Small intestine (tissue), 7 donors: ENCODE results near the gene CLEC16A. TPM values are rescaled to one million over a fixed set of nuclear protein-coding genes. Genes with fewer than 3 reads are reported as not detected.
"Not testable (repeated sequence)": the region's sequence is repeated elsewhere in the genome, so short reads cannot be mapped to it uniquely, and the experiment has no call there.

ENCODE experiments used
- DNase-seq, 2 donors: peaks; one replicate each; pipeline versions ENCODE4 v3.0.0 to v3.0.0-alpha.2; 2013
- FAIRE-seq: peaks from 2 replicates; lab custom pipeline; 2012; peaks lifted over from hg19 to GRCh38; lab: Jason Lieb, UNC
- H3K27ac ChIP-seq, 3 donors: one replicate each; pipeline ENCODE4 v1.5.1; 2013; ENCODE audit warnings: low read length in 2 of 3, mild to moderate bottlenecking in 2 of 3, control low read depth in 1 of 3, inconsistent platforms in 1 of 3, low read depth in 1 of 3, moderate library complexity in 1 of 3
- H3K27me3 ChIP-seq, 3 donors: one replicate each; pipeline ENCODE4 v1.6.1; 2013; ENCODE audit warnings: low read length in 3 of 3, inconsistent platforms in 1 of 3; ENCODE audit not compliant: control insufficient read depth in 3 of 3, insufficient read depth in 3 of 3
- H3K36me3 ChIP-seq, 3 donors: one replicate each; pipeline ENCODE4 v1.6.1; 2013; ENCODE audit warnings: low read length in 3 of 3, inconsistent platforms in 1 of 3, low read depth in 1 of 3, mild to moderate bottlenecking in 1 of 3, moderate library complexity in 1 of 3; ENCODE audit not compliant: control insufficient read depth in 3 of 3, insufficient read depth in 2 of 3
- H3K4me1 ChIP-seq, 3 donors: one replicate each; pipeline ENCODE4 v1.6.1; 2013; ENCODE audit warnings: low read length in 2 of 3, inconsistent platforms in 1 of 3, low read depth in 1 of 3, mild to moderate bottlenecking in 1 of 3, moderate library complexity in 1 of 3; ENCODE audit not compliant: control insufficient read depth in 3 of 3, insufficient read depth in 2 of 3
- H3K4me3 ChIP-seq, 3 donors: one replicate each; pipeline ENCODE4 v1.5.1; 2013; ENCODE audit warnings: low read length in 3 of 3, control low read depth in 1 of 3, inconsistent platforms in 1 of 3, low read depth in 1 of 3, mild to moderate bottlenecking in 1 of 3, moderate library complexity in 1 of 3
- H3K9me3 ChIP-seq, 2 donors: one replicate each; pipeline ENCODE4 v1.6.1; 2013; ENCODE audit warnings: low read depth in 1 of 2, low read length in 1 of 2; ENCODE audit not compliant: control insufficient read depth in 2 of 2, insufficient read depth in 1 of 2
- WGBS, 3 donors: extraction: QIAGEN DNeasy Blood & Tissue Kit; methylation state at CpG; one replicate each; pipeline ENCODE4 v1.1.7; 2013; 5-methylcytosine and 5-hydroxymethylcytosine counted together
- polyA plus RNA-seq, 4 donors: library from polyadenylated mRNA; stranded (reverse) in 3 of 4; unstranded in 1 of 4; fragments of 200-250 nt in 3 of 4; fragments of 120-200 nt in 1 of 4; gene quantifications; one replicate each; pipeline versions ENCODE4 v1.2.1 to v1.2.3, GENCODE V29; 2013
- donor health status: healthy with polysubstance abuse.
- donor health status: control.
- donor health status: control.
- donor health status: Bipolar disorder and iron deficiency.
- donor health status: healthy.

Gene CLEC16A
- polyA plus RNA-seq, 4 donors, result 12.2 to 23.5 (median 14.1) TPM

DNA sequence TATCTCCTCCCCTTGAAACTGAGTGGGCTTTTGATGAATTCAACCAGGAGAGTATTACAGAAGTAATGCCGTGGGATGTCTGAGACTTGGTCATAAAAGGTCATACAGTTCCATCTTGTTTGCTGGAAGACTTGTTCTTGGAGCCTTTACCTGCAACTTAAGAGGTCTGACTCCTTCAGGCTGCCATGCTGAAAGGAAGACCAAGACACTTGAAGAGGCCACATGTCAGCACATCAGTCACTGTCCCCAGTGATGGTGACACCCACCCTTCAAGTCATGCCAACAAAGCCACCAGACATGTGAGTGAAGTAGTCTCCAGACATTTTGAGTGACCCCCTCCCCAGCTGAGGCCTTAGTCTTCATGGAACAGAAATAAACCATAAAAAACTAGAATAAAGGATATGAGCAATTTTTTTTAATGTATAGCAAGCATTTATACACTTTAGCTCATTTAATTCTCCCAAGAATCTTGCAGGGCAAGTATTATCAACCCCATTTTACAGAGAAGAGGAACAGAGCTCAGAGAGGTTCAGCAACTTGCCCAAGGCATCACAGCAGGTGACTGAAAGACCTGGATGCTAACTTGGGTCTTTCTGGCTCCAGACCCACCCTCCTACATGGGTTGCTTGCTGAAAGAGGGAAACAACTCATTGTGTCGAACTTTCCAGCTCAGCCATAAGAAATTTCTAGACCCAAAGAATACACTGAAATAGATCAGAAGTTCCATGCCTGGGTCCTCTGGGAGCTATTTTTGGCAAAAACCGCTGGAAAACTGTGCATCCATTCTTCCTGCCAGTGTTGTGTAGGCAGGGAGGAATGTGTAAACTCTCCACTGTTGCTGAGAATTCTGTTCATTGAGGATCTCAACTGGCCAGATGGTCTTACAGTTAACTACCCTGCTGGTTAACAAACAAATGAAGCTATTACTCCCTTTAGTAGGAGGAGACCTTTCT lies 273.6 kb downstream of the CLEC16A start:
- FAIRE-seq (no peak), DNase-seq (no peak)
- no peaks in the 10 kb centered on the region for H3K36me3 ChIP-seq
- no peak overlapping the region for H3K27ac ChIP-seq
- WGBS, 3 donors, result 74 to 83% (median 82%) methylated on average over 3 of the region's 3 CpGs
- H3K4me1 ChIP-seq, result no peaks in the 10 kb centered on the region
- no peaks in the 10 kb centered on the region for H3K27me3 ChIP-seq
- H3K9me3 ChIP-seq, result peaks cover 2 to 29% of the 10 kb centered on the region in 2 donors
- H3K4me3 ChIP-seq, result no peak overlapping the region

DNA sequence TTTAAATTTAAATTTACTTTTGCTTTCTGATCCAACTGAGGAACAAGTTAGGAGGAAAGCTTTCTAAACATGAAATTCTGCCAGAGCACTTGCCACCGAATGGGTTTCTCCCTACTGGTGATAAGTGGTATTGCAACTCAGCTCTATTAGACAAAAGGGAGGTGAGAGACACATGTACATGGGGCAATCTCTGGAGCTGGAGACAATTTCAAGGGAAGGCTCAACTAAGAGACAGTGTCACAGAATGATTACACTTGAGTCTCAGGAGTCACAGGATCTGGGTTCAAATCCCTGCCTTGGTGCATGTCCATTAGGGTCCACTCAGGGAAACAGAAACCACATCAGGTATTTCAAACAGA lies 274.2 kb downstream of the CLEC16A start:
- WGBS, 3 donors, result 76 to 86% (median 81%) methylated on average over 1 of the region's 1 CpG
- FAIRE-seq, result no peak
- DNase-seq, result no peak
- no peaks in the 10 kb centered on the region for H3K27me3 ChIP-seq
- H3K4me1 ChIP-seq, result no peaks in the 10 kb centered on the region
- peaks cover 2 to 29% of the 10 kb centered on the region in 2 donors for H3K9me3 ChIP-seq
- H3K36me3 ChIP-seq, result no peaks in the 10 kb centered on the region
- H3K27ac ChIP-seq, result no peak overlapping the region
- no peak overlapping the region for H3K4me3 ChIP-seq

DNA sequence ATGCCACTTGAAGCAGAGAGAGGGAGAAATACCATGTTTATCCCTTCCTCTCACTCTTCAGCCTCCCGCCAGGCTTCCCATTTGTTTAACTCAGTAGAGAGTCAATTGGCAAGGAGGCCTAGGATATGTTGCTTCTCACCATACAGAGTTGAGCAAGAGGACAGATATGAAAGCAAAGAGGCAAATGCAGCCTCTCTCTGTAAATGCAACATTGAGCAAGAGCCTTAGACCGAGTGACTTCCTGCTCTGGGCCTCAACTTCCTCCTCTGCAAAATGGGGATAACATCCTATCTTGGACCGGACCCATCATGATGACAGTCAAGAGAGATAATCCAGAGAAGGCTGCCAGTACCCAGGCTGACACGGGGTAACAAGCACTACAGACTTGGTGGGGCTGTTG lies 274.8 kb downstream of the CLEC16A start:
- no peak for FAIRE-seq
- peaks cover 2 to 29% of the 10 kb centered on the region in 2 donors for H3K9me3 ChIP-seq
- H3K27me3 ChIP-seq, result no peaks in the 10 kb centered on the region
- 71 to 85% (median 81%) methylated on average over 4 of the region's 4 CpGs for WGBS, 3 donors
- H3K27ac ChIP-seq, result no peak overlapping the region
- no peak for DNase-seq
- H3K36me3 ChIP-seq, result no peaks in the 10 kb centered on the region
- H3K4me1 ChIP-seq, result peaks cover 0 to 4% (median 0%) of the 10 kb centered on the region in 3 donors
- H3K4me3 ChIP-seq, result no peak overlapping the region

DNA sequence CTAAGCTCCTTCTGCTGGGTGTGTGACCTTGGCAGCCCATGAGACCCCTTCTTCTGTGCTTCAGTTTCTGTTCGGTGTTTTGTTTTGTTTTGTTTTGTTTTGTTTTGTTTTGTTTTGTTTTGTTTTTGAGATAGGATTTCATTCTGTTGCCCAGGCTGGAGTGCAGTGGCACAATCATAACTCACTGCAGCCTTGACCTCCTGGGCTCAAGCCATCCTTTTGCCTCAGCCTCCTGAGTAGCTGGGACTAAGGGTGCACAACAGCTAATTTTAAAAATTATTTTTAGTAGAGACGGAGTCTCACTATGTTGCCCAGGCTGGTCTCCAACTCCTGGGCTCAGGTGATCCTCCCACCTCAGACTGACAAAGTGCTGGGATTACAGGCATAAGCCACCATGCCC lies 276.1 kb downstream of the CLEC16A start:
- peaks cover 2 to 29% of the 10 kb centered on the region in 2 donors for H3K9me3 ChIP-seq
- not testable (repeated sequence) for DNase-seq, H3K4me3 ChIP-seq, H3K36me3 ChIP-seq, FAIRE-seq, H3K27me3 ChIP-seq, H3K27ac ChIP-seq, H3K4me1 ChIP-seq
- WGBS, 3 donors, result 74 to 84% (median 83%) methylated on average over 2 of the region's 2 CpGs

DNA sequence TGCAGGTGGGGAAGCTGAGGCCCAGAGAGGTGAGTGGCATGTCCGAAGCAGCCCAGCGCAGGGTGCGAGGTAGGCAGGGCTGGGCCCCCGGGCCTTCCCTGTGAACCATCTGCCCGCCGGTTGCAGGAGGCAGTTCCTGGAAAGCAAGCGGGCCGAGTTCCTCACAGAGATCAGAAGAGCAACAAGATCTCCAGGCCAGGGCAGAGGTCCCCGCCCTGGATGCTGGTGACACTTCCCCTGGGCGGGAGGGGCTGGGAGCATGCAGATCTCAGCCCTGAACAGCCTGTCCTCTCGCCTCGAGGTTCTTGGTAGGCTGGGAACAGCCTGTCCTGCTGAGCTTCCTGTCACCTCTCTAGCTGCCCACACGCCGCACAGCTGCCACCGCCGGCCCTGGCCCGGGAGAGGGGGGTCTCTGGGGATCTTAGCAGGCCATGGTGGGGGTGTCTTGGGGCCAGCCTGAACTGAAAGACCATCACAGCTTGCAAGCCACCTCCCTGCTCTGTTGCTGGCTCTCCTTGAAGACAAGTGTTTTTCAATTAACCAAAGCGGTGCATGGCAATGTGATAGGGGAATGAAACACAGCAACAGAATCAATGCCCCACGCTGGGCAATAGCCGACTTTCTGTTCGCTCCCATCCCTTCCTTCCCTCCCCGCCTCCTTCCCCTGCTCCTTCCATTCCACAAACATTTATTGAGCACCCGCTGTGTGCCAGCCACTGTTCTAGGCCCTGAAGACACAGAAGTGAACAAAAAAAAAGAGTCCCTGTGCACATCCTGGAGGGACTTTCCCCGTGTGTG lies 279.9 kb downstream of the CLEC16A start:
- no peak for FAIRE-seq
- H3K4me1 ChIP-seq, result peaks cover 0 to 4% (median 0%) of the 10 kb centered on the region in 3 donors
- no peaks in the 10 kb centered on the region for H3K27me3 ChIP-seq
- H3K36me3 ChIP-seq, result no peaks in the 10 kb centered on the region
- WGBS, 3 donors, result 42 to 44% (median 43%) methylated on average over 21 to 24 of the region's 24 CpGs
- peak; percentile 23 to 83 for DNase-seq
- H3K9me3 ChIP-seq, result no peaks in the 10 kb centered on the region
- peak overlapping the region in 2 of 3 donors; percentile 48 to 92 for H3K27ac ChIP-seq
- H3K4me3 ChIP-seq, result no peak overlapping the region

DNA sequence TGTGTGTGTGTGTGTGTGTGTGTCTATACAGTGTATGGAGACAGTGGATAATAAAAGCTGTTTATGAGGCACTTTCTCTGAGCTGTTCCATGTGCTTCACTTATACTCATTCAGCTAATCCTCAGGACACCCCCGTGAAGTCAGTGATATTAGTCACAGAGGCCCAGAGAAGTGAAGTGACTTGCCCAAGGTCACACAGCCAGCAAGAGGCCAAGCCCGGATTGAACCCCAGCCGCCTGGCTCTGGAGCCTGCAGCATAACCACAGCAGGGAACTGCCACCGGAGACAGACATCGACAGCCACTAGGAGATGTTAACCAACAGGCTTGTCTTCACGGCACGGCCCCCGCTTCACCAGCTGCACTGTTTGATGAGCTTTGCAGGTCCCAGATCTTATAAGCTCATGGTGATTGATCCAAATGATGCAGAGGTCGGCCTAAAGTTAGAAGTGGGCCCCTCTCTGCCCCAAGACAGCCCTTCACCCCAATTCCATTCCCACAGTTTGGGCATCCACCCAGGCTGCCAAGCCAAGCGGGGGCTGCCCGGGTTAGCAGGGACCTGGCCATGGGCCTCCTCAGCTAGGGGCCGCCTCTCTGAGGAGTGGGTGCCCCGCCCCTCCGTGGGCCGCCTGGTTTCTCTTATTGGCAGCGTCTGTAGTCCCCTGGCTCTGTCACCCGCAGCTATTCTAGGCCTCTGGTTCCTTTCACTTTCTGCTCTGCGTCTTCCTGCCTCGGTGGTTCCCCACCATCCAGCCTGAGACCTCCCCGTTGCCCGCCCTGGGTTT lies 280.7 kb downstream of the CLEC16A start:
- WGBS, 3 donors, result 52 to 61% (median 54%) methylated on average over 21 of the region's 21 CpGs
- FAIRE-seq (no peak), DNase-seq (peak in 1 of 2 donors; percentile 64)
- Histone ChIP-seq H3K27me3 (no peaks in the 10 kb centered on the region), H3K4me3 (no peak overlapping the region), H3K4me1 (peaks cover 0 to 4% (median 0%) of the 10 kb centered on the region in 3 donors), H3K9me3 (no peaks in the 10 kb centered on the region), H3K27ac (peak overlapping the region in 2 of 3 donors; percentile 48 to 92), H3K36me3 (no peaks in the 10 kb centered on the region)

DNA sequence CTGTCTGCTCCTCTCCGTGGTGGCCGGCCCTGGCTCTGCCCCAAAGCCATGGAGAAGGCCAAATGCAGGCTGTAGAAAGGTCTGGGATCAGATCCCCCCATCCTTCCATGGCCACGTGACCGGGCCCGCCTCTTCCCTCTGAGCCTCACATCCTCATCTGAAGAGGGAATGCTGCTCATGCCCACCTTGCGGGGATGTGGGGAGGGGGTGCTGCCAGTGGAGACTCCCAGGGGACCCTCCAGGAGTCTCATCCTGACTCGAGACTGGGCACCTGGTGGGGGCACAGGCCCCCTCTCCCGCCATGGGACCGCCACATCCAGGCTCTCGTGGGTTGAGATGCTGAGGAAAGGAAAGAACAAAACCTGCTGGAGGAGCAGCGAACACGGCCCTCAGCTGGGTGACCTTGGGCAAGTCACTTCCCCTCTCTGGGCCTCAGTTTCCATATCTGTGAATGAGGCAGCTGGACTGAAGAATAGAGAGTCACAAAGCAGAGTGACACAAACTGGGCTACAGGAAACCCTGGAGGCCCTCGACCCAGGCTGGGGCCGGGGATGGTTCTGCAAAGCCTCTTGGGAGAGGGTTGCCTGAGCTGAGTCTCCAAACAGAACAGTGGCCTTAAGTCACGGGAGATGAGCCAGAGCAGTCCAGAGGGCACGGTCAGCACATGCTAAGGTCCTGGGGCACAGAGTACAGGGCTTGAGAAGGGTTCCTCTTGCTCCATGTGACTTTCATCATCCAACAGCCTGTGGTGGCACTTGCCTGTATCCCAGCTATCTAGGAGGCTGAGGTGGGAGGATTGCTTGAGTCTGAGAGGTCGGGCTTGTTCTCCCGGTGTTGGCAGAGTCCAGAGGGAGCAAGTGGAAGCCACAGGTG lies 281.5 kb downstream of the CLEC16A start:
- WGBS, 3 donors, result 75 to 80% (median 76%) methylated on average over 17 to 18 of the region's 18 CpGs
- no peak overlapping the region for H3K4me3 ChIP-seq
- H3K9me3 ChIP-seq, result no peaks in the 10 kb centered on the region
- no peaks in the 10 kb centered on the region for H3K27me3 ChIP-seq
- no peaks in the 10 kb centered on the region for H3K36me3 ChIP-seq
- no peak for FAIRE-seq
- peak overlapping the region in 1 of 3 donors; percentile 92 for H3K27ac ChIP-seq
- DNase-seq, result no peak
- H3K4me1 ChIP-seq, result peaks cover 0 to 4% (median 0%) of the 10 kb centered on the region in 3 donors
